GM21825 (cell line): Measurements from ENCODE around the gene R3HDM4.
"Not testable (repeated sequence)": the region's sequence is repeated elsewhere in the genome, so short reads cannot be mapped to it uniquely, and the experiment has no call there.

Experiments
- ATAC-seq: cut with Tn5 transposase; IDR thresholded peaks from one replicate; pipeline ENCODE4 v1.9.1; 2021; ENCODE audit warnings: mild to moderate bottlenecking, moderate library complexity; ENCODE audit not compliant: unreplicated experiment

The R3HDM4 gene

GRCh38 chr19:896999-897398 lies 16.0 kb downstream of the R3HDM4 start:
- ATAC-seq: no peak

DNA sequence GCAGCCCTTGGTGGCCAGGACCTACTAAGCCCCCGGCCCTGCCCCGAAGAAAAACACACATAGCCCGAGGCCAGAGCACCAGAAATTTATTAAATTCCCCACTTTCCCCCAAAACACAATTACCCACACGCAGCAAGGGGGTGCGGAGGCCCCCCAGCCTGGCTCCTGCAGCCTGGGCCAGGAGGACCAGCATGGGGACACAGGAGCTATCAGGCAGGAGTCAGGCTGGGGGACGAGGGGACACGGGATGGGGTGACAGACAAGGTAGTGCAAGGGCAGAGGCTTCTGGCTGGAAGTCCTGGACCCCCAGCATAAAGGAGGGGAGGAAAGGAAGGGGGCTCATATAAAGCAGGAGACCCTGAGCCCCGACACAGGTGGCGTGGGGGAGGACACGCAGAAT lies 16.6 kb downstream of the R3HDM4 start:
- no peak for ATAC-seq

DNA sequence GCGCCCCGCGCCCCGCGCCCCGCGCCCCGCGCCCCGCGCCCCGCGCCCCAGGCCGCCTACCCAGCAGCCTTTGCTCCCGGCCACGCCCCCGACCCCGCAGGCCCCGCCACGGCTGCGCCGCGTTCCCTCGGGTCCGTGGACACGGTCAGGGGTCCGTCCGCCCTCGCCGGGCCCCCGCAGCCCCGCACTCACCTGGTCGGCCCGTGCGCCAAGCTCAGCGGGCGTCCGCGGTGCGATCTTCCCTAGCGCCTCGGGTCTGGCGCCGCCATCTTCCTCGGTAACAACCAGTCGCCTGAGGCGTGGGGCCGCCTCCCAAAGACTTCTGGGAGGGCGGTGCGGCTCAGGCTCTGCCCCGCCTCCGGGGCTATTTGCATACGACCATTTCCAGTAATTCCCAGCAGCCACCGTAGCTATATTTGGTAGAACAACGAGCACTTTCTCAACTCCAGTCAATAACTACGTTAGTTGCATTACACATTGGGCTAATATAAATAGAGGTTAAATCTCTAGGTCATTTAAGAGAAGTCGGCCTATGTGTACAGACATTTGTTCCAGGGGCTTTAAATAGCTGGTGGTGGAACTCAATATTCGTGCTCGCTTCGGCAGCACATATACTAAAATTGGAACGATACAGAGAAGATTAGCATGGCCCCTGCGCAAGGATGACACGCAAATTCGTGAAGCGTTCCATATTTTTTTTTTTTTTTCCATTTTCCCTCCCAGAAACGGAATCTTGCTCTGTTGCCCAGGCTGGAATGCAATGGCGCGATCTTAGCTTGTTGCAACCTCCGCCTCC lies 19.9 kb downstream of the R3HDM4 start, which contains the start of the genes MED16 and RNU6-9:
Gene MED16 (minus strand): TSS at position 294 of the 796 bp plus-strand sequence. CDS start 2,056 bp downstream, outside the sequence.
Gene RNU6-9 (plus strand): TSS at position 591 of the 796 bp plus-strand sequence.
- peak; percentile 63 for ATAC-seq

DNA sequence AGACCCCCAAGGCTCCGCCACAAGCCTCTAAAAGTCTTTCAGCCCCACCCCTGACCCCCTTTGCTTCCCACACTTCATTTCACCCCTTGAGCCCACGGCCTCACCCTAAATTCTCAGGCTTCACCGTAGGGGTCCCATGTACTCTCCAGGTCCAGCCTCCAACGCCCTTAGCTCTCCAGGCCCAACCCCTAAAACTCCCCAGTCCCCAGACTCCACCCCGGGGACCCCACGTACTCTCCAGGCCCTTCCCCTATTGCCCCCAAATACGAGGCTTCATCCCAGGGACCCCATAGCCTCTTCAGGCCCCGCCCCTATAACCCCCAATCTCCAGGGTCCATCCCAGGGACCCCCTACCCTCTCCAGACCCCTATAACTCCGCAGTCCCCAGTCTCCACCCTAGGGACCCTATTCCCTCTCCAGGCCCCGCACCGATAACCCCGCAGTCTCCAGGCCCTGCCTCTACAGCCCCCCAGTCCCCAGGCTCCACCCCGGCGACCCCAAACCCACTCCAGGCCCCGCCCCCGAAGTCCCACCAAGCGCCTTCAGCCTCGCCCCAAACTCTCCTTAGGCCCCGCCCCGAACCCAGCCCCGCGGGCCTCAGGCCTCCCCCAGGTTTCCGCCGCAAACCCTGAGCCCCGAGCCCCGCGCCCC lies 20.7 kb downstream of the R3HDM4 start:
- no peak for ATAC-seq

DNA sequence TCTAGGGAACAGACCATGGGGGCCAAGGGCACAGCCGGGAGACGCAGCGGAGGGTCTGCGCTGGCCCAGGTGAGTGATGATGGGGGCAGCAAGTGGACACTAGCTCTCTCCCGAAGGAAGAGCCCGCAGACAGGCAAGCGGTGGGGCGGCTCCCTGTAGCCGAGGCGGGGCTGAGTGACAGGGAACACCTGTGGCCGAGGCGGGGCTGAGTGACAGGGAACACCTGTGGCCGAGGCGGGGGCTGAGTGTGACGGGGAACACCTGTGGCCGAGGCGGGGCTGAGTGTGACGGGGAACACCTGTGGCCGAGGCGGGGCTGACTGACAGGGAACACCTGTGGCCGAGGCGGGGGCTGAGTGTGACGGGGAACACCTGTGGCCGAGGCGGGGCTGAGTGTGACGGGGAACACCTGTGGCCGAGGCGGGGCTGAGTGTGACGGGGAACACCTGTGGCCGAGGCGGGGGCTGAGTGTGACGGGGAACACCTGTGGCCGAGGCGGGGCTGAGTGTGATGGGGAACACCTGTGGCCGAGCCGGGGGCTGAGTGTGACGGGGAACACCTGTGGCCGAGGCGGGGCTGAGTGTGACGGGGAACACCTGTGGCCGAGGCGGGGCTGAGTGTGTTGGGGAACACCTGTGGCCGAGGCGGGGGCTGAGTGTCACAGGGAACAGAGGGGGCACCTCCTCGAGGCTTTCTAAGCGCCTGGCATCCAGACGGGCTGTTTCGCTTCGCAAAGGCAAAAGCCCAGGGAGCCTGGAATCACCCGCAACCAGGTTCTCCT lies 21.4 kb downstream of the R3HDM4 start:
- not testable (repeated sequence) for ATAC-seq

DNA sequence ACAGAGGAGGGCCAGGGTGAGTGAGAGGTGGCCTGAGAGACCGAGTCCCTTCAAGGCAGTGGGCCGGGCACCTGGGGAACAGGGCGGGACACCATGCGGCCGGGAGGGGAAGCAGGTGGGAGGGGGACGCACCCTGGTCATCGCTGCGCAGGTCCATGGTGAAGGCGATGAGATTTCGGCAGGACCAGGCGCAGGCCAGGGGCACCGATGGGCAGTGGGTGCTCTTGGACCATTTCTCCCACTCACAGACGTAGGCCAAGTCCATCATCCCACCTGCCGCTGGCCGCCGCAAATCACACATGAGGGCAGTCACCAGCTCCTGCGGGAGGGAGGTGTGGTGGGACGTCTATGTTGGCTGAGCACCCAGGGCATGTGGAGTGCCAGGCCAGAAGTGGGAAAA lies 22.2 kb downstream of the R3HDM4 start:
- no peak for ATAC-seq

- no peak for ATAC-seq
Measured at GRCh38 chr19:889662-890295, 23.2 kb downstream of the R3HDM4 start.

DNA sequence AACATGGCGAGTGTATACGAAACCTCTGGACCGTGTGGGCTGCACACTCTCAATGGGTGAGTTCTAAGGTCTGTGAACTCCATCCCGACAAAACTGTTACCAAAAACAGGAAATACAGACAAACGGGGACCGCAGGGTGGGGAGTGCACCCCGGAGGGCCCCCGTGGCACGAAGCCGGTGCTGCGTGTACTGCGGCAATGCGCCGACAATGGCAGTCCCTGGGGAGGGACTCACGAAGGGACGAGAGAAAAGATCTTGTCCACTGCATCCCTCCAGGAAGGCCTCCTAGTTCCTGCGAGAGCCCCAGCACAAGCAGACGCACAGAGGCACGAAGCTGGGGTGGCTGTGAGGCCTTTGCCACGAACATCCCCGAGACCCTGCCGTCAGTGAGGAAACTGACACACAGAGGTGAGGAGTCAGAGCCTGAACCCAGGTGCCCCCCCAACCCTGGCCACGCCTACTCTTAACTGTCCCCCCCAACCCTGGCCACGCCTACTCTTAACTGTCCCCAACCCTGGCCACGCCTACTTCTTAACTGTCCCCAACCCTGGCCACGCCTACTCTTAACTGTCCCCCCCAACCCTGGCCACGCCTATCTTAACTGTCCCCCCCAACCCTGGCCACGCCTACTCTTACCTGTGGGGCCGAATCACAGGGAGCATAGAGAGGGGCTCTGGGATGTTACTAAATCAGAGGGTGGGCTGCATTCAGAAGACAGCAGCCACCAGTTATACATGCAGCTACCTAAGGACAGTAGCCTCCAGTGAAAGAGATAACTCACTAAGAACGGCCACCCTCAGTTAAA lies 24.2 kb downstream of the R3HDM4 start:
- ATAC-seq: no peak

DNA sequence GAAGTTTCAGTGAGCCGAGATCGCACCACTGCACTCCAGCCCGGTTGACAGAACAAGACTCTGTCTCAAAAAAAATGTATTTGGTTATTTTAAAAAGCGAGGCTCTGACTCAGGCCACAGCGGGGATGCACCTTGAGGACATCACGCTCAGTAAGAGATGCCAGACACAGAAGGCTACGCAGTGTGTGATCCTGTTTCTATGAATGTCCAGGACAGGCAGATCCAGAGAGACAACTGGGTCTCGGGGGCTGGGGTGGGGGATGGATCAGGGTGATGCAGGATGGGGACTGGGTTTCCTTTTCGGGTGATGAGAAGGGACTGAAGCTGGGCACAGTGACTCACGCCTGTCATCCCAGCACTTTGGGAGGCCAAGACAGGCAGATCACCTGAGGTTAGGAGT lies 25.4 kb downstream of the R3HDM4 start:
- ATAC-seq: no peak

DNA sequence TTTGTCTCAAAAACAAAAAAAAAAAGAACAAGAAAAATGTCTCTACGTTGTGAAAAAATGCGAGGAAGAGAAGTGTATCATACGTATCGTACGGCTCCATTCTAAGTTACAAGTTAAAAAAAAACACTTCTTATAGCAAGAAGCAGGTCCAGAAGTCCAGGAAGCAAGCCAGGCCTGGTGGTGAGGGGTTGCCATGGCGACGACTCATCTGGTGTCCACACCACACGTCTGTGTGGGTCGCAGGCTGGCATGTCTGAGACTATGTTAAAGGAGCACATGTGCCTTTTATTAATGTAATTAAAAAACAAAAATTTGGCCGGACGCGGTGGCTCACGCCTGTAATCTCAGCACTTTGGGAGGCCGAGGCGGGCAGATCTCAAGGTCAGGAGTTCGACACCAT lies 25.9 kb downstream of the R3HDM4 start:
- ATAC-seq: no peak

- no peak for ATAC-seq
Measured at GRCh38 chr19:885536-886224, 27.3 kb downstream of the R3HDM4 start.

- no peak for ATAC-seq
Measured at GRCh38 chr19:884420-885211, 28.4 kb downstream of the R3HDM4 start.

- ATAC-seq: no peak
Measured at GRCh38 chr19:883661-884211, 29.3 kb downstream of the R3HDM4 start.

- ATAC-seq: no peak
Measured at GRCh38 chr19:882871-883497, 30.0 kb downstream of the R3HDM4 start.

GRCh38 chr19:881385-882071 lies 31.5 kb downstream of the R3HDM4 start:
- ATAC-seq: no peak

DNA sequence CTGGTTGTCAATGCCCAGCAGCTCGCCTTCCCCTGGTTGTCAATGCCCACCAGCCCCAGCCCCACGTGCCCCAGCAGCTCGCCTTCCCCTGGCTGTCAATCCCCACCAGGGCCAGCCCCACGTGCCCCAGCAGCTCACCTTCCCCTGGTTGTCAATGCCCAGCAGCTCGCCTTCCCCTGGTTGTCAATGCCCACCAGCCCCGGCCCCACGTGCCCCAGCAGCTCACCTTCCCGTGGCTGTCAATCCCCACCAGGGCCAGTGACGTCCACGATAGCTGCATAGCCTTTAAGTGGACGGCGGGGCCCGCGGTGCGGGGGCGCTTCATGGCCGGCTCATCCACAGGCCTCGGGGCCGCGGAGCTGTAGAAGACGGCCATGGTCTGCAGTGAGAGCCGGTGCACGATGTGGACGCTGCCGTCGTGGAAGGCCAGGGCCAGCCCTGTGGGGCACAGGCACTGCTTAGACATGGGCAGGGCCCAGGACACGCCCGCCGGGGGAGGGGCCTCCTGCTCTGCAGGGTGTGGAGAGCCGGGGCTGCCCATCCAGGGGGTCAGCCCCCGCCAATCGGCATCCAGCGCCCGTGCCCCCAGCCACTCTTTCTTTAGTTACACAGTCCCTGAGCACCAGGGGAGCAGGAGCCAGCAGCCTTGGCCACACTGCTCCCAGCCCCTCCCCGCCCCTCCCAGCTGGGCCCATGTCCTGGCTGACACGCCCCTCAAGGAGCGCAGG lies 33.1 kb downstream of the R3HDM4 start:
- ATAC-seq: no peak
